K562 (cell line): ENCODE data around the gene CORO1A. TPM values are rescaled to one million over a fixed set of nuclear protein-coding genes. Genes with fewer than 3 reads are reported as not detected.
A peak's percentile ranks its signal among the peaks of the same experiment; 100 is the strongest.

Experiments
- CREM ChIP-seq: IDR thresholded peaks from 2 replicates; pipeline ENCODE4 v1.6.1; 2014; ENCODE audit warnings: antibody characterized with exemption, low read depth
- HDAC6 ChIP-seq: IDR thresholded peaks from 2 replicates; pipeline ENCODE4 v1.6.1; 2012; ENCODE audit warnings: low read depth, mild to moderate bottlenecking, control low read depth, inconsistent platforms, low read length, moderate library complexity
- HMG20A ChIP-seq: fragments of 450-650 bp; formaldehyde crosslinking; conservative IDR thresholded peaks from 2 replicates; pipeline ENCODE4 v1.4.0; 2020; ENCODE audit warnings: mild to moderate bottlenecking, mixed read lengths
- ILF3 ChIP-seq: fragments of 450-650 bp; IDR thresholded peaks from 2 replicates; pipeline ENCODE4 v1.6.1; 2018; ENCODE audit warnings: antibody characterized with exemption, mild to moderate bottlenecking, moderate library complexity, borderline replicate concordance
- JUND ChIP-seq, 2 experiments: IDR thresholded peaks; 2 replicates in 1 of 2; 3 replicates in 1 of 2; pipeline ENCODE4 v1.6.1; 2011; ENCODE audit warnings: borderline replicate concordance in 2 of 2, low read depth in 2 of 2, low read length in 2 of 2, improper control_type of control experiment in 1 of 2, missing biosample characterization in 1 of 2, missing genetic modification characterization in 1 of 2, missing genetic modification reagents in 1 of 2
- MEF2A ChIP-seq: IDR thresholded peaks from 2 replicates; pipeline ENCODE4 v1.6.1; 2011; ENCODE audit warnings: low read depth, mild to moderate bottlenecking, low read length, moderate library complexity; ENCODE audit not compliant: control insufficient read depth
- RFX5 ChIP-seq: IDR thresholded peaks from 2 replicates; pipeline ENCODE4 v1.6.1; 2011; ENCODE audit warnings: low read depth, mild to moderate bottlenecking, improper control_type of control experiment, low read length
- RHOXF2B ChIP-seq: fragments of 250-450 bp; sonication (Bioruptor Pico); conservative IDR thresholded peaks from 2 replicates; pipeline ENCODE4 v1.5.1; 2021
- ZNF263 ChIP-seq: sonication (generic); formaldehyde crosslinking; IDR thresholded peaks from 2 replicates; pipeline ENCODE4 v1.8.0; 2022; ENCODE audit warnings: mild to moderate bottlenecking, missing genetic modification reagents, borderline replicate concordance
- ZNF696 ChIP-seq: fragments of 250-450 bp; sonication (Bioruptor Pico); conservative IDR thresholded peaks from 2 replicates; pipeline ENCODE4 v1.4.0; 2020; ENCODE audit warnings: mild to moderate bottlenecking, moderate library complexity
- ZNF785 ChIP-seq: fragments of 250-450 bp; sonication (Bioruptor Pico); IDR thresholded peaks from 2 replicates; pipeline ENCODE4 v1.4.0; 2020; ENCODE audit warnings: mild to moderate bottlenecking
- ZSCAN32 ChIP-seq: fragments of 450-650 bp; formaldehyde crosslinking; IDR thresholded peaks from 2 replicates; pipeline ENCODE4 v1.4.0; 2020; ENCODE audit warnings: mild to moderate bottlenecking, moderate library complexity
- polyA plus RNA-seq, 8 experiments: library from polyadenylated mRNA; depleted of rRNA in 4 of 8; stranded (reverse) in 5 of 8; unstranded in 3 of 8; fragments of >200 nt; fragmentation: Nextera tagmentation in 2 of 8; fragmentation: Illumina TruSeq in 1 of 8; extraction: Ambion mirVana in 2 of 8; extraction: Trizol in 1 of 8; gene quantifications; 2 replicates each; pipeline versions ENCODE4 v1.2.1 to v1.2.3, GENCODE V29; 2011 to 2014; ENCODE audit warnings: inconsistent platforms in 1 of 8, missing spikeins in 1 of 8
- total RNA-seq, 7 experiments: library from RNA; depleted of rRNA in 6 of 7; stranded (reverse); fragments of >200 nt in 6 of 7; fragmentation: Illumina TruSeq in 2 of 7; extraction: Trizol in 2 of 7; gene quantifications; 2 replicates each; pipeline versions ENCODE4 v1.2.1 to v1.2.3, GENCODE V29; 2011 to 2021; ENCODE audit warnings: low replicate concordance in 1 of 7
- TF ChIP-seq, protein P1 (sequence below): fragments of 250-450 bp; sonication (Bioruptor Pico); IDR thresholded peaks from 2 replicates; pipeline ENCODE4 v1.8.0; 2021; ENCODE audit warnings: moderate library complexity, mild to moderate bottlenecking, inconsistent platforms
- TF ChIP-seq, protein P2 (sequence below): sonication (generic); formaldehyde crosslinking; IDR thresholded peaks from 2 replicates; pipeline ENCODE4 v1.5.0; 2020; ENCODE audit warnings: missing genetic modification reagents
- TF ChIP-seq, protein P3 (sequence below): fragments of 250-450 bp; sonication (Bioruptor Pico); IDR thresholded peaks from 2 replicates; pipeline ENCODE4 v1.8.0; 2021; ENCODE audit warnings: moderate library complexity, mild to moderate bottlenecking, inconsistent platforms
- TF ChIP-seq, protein P4 (sequence below): fragments of 450-650 bp; IDR thresholded peaks from 2 replicates; pipeline ENCODE4 v1.6.1; 2016; ENCODE audit warnings: antibody characterized with exemption
- TF ChIP-seq, protein P5 (sequence below): sonication (generic); formaldehyde crosslinking; IDR thresholded peaks from 2 replicates; pipeline ENCODE4 v1.8.0; 2023; ENCODE audit warnings: mild to moderate bottlenecking, missing genetic modification reagents

Gene CORO1A
- total and polyA plus RNA-seq, 9 of the 15 experiments (the other 6 are each of a cell fraction or from before 2014, with no cell fraction given), result 0.22 to 23.8 (median 7.6) TPM

DNA sequence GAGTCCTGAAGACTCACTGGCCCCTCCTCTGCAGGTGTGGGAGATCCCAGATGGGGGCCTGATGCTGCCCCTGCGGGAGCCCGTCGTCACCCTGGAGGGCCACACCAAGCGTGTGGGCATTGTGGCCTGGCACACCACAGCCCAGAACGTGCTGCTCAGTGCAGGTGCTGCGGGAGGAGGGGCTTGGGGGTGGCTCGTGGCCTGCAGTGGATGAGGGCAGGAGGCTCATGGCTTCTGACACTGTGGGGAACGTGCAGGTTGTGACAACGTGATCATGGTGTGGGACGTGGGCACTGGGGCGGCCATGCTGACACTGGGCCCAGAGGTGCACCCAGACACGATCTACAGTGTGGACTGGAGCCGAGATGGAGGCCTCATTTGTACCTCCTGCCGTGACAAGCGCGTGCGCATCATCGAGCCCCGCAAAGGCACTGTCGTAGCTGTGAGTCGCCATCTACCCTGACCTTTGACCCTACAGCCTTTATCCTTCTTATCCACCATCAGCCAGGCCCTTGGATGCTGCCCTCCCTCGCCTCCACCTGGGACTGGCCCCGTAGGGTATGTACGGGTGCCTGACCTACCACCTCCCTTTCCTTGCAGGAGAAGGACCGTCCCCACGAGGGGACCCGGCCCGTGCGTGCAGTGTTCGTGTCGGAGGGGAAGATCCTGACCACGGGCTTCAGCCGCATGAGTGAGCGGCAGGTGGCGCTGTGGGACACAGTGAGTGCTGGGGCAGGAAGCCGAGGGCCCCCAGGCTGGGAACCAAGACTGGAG is 3.6 kb downstream of the CORO1A start (continued):
- TF ChIP-seq, protein P1, sequence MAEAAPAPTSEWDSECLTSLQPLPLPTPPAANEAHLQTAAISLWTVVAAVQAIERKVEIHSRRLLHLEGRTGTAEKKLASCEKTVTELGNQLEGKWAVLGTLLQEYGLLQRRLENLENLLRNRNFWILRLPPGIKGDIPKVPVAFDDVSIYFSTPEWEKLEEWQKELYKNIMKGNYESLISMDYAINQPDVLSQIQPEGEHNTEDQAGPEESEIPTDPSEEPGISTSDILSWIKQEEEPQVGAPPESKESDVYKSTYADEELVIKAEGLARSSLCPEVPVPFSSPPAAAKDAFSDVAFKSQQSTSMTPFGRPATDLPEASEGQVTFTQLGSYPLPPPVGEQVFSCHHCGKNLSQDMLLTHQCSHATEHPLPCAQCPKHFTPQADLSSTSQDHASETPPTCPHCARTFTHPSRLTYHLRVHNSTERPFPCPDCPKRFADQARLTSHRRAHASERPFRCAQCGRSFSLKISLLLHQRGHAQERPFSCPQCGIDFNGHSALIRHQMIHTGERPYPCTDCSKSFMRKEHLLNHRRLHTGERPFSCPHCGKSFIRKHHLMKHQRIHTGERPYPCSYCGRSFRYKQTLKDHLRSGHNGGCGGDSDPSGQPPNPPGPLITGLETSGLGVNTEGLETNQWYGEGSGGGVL (CRISPR knock-in tag), result no peak
- TF ChIP-seq ILF3 (no peak), MEF2A (no peak), ZNF696 (no peak), ZNF263 (CRISPR knock-in tag) (no peak), RHOXF2B (no peak; the same call in 1 of the 2 replicates), HMG20A (CRISPR knock-in tag) (no peak), ZNF785 (CRISPR knock-in tag) (no peak), HDAC6 (no peak), ZSCAN32 (CRISPR knock-in tag) (no peak), RFX5 (no peak), CREM (no peak), JUND (IDR thresholded peaks at IDR 0.05; ENCODE audit: borderline replicate concordance, low read depth, low read length) (no peak; the same call in 1 of the 2 replicates), JUND (tag; IDR thresholded peaks at IDR 0.05; ENCODE audit: borderline replicate concordance, low read depth, low read length) (peak; percentile 31; the same call in 1 of the 3 replicates)
- TF ChIP-seq, protein P2, sequence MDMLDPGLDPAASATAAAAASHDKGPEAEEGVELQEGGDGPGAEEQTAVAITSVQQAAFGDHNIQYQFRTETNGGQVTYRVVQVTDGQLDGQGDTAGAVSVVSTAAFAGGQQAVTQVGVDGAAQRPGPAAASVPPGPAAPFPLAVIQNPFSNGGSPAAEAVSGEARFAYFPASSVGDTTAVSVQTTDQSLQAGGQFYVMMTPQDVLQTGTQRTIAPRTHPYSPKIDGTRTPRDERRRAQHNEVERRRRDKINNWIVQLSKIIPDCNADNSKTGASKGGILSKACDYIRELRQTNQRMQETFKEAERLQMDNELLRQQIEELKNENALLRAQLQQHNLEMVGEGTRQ, result no peak
- TF ChIP-seq, protein P3, sequence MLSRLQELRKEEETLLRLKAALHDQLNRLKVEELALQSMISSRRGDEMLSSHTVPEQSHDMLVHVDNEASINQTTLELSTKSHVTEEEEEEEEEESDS (CRISPR knock-in tag), result no peak
- TF ChIP-seq, protein P4, sequence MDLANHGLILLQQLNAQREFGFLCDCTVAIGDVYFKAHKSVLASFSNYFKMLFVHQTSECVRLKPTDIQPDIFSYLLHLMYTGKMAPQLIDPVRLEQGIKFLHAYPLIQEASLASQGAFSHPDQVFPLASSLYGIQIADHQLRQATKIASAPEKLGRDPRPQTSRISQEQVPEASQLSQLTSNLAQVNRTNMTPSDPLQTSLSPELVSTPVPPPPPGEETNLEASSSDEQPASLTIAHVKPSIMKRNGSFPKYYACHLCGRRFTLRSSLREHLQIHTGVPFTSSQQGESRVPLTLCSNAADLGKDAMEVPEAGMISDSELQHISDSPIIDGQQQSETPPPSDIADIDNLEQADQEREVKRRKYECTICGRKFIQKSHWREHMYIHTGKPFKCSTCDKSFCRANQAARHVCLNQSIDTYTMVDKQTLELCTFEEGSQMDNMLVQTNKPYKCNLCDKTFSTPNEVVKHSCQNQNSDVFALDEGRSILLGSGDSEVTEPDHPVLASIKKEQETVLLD, result peak; percentile 94
- TF ChIP-seq, protein P5, sequence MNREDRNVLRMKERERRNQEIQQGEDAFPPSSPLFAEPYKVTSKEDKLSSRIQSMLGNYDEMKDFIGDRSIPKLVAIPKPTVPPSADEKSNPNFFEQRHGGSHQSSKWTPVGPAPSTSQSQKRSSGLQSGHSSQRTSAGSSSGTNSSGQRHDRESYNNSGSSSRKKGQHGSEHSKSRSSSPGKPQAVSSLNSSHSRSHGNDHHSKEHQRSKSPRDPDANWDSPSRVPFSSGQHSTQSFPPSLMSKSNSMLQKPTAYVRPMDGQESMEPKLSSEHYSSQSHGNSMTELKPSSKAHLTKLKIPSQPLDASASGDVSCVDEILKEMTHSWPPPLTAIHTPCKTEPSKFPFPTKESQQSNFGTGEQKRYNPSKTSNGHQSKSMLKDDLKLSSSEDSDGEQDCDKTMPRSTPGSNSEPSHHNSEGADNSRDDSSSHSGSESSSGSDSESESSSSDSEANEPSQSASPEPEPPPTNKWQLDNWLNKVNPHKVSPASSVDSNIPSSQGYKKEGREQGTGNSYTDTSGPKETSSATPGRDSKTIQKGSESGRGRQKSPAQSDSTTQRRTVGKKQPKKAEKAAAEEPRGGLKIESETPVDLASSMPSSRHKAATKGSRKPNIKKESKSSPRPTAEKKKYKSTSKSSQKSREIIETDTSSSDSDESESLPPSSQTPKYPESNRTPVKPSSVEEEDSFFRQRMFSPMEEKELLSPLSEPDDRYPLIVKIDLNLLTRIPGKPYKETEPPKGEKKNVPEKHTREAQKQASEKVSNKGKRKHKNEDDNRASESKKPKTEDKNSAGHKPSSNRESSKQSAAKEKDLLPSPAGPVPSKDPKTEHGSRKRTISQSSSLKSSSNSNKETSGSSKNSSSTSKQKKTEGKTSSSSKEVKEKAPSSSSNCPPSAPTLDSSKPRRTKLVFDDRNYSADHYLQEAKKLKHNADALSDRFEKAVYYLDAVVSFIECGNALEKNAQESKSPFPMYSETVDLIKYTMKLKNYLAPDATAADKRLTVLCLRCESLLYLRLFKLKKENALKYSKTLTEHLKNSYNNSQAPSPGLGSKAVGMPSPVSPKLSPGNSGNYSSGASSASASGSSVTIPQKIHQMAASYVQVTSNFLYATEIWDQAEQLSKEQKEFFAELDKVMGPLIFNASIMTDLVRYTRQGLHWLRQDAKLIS (CRISPR knock-in tag), result no peak
